H1 (cell line): Measurements from ENCODE around the gene SKA3.

Source experiments
- CEBPB ChIP-seq: IDR thresholded peaks from 2 replicates; pipeline ENCODE4 v1.6.1; 2012; ENCODE audit warnings: low read depth, low read length
- EP300 ChIP-seq, 2 experiments: IDR thresholded peaks; 1 replicate in 1 of 2; 2 replicates in 1 of 2; pipeline ENCODE4 v1.6.1; 2011 to 2012; ENCODE audit warnings: low read depth in 2 of 2, low read length in 2 of 2, mild to moderate bottlenecking in 2 of 2, borderline replicate concordance in 1 of 2, inconsistent platforms in 1 of 2, moderate library complexity in 1 of 2
- EZH2 ChIP-seq: fragments of 200-600 bp; sonication (generic); IDR thresholded peaks from 2 replicates; pipeline ENCODE4 v1.7.1; 2012; ENCODE audit warnings: low read depth, mild to moderate bottlenecking, moderate library complexity, low read length, inconsistent platforms; ENCODE audit not compliant: severe bottlenecking
- POLR2A ChIP-seq, 2 experiments: IDR thresholded peaks; 1 replicate in 1 of 2; 2 replicates in 1 of 2; pipeline ENCODE4 v1.6.1; 2011; ENCODE audit warnings: low read depth in 2 of 2, low read length in 2 of 2, mild to moderate bottlenecking in 2 of 2; ENCODE audit errors: control extremely low read depth in 1 of 2
- POLR2AphosphoS5 ChIP-seq: IDR thresholded peaks from 2 replicates; pipeline ENCODE4 v1.6.1; 2011; ENCODE audit warnings: low read depth, low read length
- RFX5 ChIP-seq: IDR thresholded peaks from 2 replicates; pipeline ENCODE4 v1.6.1; 2011; ENCODE audit warnings: low read depth, low read length, improper control_type of control experiment, borderline replicate concordance
- SIN3A ChIP-seq, 2 experiments: IDR thresholded peaks in 1 of 2; conservative IDR thresholded peaks in 1 of 2; 2 replicates each; pipeline ENCODE4 v1.6.1; 2011 to 2012; ENCODE audit warnings: low read length in 2 of 2, improper control_type of control experiment in 1 of 2, low read depth in 1 of 2, mild to moderate bottlenecking in 1 of 2
- SP4 ChIP-seq: IDR thresholded peaks from 2 replicates; pipeline ENCODE4 v1.6.1; 2012; ENCODE audit warnings: low read length, inconsistent platforms
- TF ChIP-seq, protein P1 (sequence below), 3 experiments: IDR thresholded peaks; 1 replicate in 2 of 3; 2 replicates in 1 of 3; pipeline versions ENCODE4 v1.5.1 to v1.6.1; 2011; ENCODE audit warnings: low read length in 3 of 3, mild to moderate bottlenecking in 3 of 3, inconsistent platforms in 2 of 3, low read depth in 1 of 3, moderate library complexity in 1 of 3; ENCODE audit not compliant: insufficient read depth in 1 of 3; ENCODE audit errors: control extremely low read depth in 1 of 3

DNA sequence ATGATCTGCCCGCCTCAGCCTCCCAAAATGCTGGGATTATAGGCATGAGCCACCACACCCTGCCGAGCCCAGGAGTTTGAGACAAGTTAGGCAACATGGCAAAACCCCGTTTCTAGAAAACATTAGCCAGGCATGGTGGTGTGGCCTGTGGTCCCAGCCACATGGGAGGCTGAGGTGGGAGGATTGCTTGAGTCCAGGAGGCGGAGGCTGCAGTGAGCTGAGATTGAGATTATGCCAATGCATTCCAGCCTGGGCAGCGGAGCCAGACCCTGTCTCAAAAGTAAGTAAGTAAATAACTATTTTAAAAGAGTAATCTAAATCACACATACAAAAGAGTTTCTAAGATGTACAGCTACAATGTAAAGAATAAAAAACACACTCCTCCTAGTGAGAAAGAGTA is 41.9 kb downstream of the SKA3 start:
- TF ChIP-seq, protein P1, sequence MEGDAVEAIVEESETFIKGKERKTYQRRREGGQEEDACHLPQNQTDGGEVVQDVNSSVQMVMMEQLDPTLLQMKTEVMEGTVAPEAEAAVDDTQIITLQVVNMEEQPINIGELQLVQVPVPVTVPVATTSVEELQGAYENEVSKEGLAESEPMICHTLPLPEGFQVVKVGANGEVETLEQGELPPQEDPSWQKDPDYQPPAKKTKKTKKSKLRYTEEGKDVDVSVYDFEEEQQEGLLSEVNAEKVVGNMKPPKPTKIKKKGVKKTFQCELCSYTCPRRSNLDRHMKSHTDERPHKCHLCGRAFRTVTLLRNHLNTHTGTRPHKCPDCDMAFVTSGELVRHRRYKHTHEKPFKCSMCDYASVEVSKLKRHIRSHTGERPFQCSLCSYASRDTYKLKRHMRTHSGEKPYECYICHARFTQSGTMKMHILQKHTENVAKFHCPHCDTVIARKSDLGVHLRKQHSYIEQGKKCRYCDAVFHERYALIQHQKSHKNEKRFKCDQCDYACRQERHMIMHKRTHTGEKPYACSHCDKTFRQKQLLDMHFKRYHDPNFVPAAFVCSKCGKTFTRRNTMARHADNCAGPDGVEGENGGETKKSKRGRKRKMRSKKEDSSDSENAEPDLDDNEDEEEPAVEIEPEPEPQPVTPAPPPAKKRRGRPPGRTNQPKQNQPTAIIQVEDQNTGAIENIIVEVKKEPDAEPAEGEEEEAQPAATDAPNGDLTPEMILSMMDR (IDR thresholded peaks at IDR 0.05; ENCODE audit: control extremely low read depth in 1 of 3, insufficient read depth in 1 of 3, low read depth in 1 of 3, low read length in 3 of 3): no peak
- TF ChIP-seq SIN3A (conservative IDR thresholded peaks at IDR 0.05 in 1 of 2, IDR thresholded peaks at IDR 0.05 in 1 of 2; ENCODE audit: low read depth in 1 of 2, low read length in 2 of 2): no peak
- TF ChIP-seq SP4: no peak
- TF ChIP-seq EZH2: no peak
- no peak for TF ChIP-seq POLR2A (IDR thresholded peaks at IDR 0.05; ENCODE audit: control extremely low read depth in 1 of 2, low read depth in 2 of 2, low read length in 2 of 2)
- no peak for TF ChIP-seq CEBPB
- TF ChIP-seq RFX5: no peak
- no peak for TF ChIP-seq EP300 (IDR thresholded peaks at IDR 0.05; ENCODE audit: borderline replicate concordance in 1 of 2, low read depth in 2 of 2, low read length in 2 of 2)
- TF ChIP-seq POLR2AphosphoS5: no peak
